Measurements from ENCODE around the gene IFFO2.
A peak's percentile ranks its signal among the peaks of the same experiment; 100 is the strongest.

IFFO2 gene

DNA sequence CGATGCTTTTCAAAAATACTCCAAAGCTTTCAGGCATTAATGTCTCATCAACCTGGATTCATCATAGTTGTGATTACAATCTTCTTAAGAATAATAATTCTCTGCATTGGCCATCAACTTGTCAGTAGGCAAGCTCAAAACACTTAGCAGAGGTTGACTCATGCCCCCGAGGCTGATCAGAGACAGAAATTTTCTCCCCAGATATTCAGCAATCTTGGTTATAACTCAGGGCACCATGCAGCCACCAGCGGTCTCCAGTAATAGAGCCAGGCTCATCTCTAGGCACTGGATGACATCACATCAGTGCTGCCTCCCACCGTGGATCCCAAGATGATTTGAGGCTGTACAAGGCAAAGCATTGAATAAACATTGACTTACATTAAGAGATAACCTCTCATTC, 14.3 kb upstream of the IFFO2 start:
- DNase-seq, result no peak

DNA sequence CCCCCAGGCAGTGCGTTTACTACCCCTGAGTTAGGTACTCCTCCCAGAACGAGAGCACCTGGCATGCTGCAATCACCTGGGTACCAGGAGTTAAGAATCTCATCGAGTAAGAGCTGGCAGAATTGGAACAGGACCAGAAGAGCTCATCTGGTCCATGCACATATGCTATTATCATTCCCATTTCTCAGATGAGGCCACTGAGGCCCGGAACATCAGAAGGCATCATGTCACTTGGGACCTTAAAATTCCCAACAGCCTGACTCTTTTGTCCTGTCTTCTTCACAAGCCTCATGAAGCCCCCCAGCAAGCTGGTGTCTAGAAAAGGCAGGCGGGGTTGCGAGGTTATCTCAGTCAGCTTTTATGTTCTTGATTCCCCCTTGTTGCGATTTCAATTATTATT, 13.9 kb upstream of the IFFO2 start:
- no peak for DNase-seq

DNA sequence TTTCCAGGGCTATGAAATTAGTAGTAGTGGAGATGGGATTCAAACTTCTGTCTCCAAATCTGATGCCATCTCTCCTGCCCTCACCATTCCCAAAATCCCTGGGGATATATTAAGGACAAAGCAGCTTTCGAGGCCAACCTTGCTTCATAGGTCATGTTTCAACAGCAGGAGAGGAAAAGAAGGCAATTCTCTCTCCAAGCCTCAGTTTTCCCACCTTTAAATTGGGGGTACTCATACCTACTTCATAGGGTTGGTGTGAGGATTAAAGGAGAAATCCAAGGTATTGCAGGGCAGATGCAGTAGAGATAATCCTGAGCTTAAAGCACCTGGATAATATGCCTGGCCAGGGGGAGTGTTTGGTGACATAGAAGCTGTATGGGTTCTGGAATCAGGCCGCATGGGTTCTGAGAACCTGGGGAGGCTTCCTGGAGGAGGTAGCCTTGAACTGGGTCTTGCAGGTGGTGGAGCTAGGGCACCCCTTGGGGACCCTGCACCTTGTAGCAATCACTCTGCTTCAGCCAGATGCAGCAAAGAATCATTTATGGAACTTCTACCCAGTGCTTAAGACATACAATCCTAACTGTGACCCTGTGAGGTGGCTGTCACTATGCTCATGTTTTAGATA, 10.7 kb upstream of the IFFO2 start:
- no peak for DNase-seq

DNA sequence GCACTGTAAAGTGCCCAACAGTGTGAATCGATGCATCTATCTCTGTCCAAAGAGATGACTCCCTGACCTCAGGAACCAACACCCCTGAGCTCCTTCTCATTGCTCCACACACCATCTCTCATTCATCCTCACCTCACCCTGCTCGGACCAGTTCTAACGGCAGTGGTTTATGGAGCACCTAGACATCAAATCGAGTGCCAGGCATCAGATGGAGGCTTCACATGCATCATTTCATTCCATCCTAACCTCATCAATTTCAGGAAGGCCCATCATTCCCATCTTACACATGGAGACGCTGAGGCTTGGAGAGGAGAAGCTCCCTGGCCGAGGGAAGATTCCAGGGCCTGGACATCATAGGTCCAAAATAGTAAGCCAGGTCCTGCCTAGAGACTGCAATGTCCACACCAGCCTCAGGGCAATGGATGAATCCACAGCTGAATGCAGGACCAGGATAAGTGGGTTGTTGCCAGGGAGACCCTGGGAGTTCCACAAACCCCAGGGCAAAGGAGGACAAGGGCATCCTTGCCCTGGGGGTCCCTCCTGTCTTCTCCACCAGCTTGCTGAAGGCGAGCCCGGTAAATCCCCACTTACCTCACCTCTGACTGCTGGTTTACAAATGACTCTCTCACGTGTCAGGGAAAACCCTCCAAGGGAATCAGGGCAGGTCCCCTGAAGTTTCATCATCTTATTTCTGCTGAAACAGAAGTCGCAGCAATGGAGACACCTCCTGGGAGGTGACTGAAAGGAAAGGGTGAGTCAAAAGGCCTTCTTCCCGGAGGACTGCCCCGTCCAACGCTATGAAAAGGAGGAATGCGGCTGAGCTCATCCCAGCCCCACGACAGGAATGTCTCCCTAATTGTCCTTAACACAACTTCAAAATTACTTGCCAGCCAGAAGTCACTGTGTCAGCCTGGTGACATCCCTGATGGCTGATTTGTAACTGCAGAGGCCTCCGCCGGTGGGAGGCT, 9.0 kb upstream of the IFFO2 start:
- no peak for DNase-seq

DNA sequence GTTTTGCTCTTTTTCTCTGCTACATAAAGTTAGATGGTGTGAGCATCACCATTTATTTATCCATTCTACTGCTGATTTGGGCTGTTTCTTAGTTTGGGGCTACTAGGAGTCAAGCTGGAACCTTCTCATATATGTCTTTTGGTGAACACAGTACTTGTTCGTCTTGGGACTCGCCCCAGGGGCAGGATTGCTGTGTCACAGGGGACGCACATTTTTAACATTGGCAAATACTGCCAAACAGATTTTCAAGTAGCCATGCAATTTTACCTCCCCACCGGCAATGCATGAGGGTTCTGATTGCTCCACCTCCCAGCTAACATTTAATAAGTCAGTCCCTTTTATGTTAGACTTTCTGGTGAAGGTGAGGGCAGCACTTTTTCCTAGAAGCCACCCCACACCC, 7.5 kb upstream of the IFFO2 start:
- DNase-seq, result no peak

DNA sequence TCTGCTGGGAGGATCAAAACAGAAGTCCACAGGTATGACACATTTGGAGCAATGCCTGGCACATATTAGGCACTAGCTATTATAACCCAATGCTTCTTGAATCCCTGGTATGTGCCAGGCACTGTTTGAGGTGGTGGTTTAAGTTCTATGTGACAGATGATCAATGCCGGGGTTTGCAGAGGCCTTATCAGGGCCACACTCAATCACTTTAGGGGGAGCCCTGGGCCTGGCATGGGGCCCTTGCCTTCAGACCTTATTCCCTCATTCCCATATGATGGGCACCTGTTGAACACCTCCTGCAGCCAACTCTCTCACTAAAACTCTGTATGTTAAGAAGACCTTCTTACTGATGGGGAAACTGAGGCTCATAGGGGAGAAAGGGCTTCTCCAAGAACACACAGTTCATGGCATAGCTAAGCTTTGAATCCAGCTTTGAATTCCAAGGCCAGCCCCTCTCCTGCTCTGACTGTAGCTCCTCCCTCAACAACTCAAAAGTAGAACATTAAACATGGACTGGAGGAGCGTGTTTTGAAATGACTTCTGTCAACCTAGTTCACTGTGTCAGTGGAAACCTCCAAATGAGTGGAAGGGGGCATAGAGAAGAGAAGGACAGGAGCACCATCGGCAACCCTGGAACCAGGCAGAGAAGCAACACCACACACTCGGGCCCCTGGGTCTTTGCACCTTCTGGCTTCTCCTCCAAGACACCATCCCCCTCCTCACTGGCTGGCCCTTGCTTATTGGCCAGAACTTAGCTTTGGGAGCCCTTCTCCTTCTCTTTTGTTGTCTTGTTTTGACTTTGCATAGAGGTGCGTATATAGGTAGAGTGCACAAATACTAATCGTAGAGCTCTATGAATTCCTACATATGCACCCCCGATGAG, 6.6 kb upstream of the IFFO2 start:
- DNase-seq, result no peak

DNA sequence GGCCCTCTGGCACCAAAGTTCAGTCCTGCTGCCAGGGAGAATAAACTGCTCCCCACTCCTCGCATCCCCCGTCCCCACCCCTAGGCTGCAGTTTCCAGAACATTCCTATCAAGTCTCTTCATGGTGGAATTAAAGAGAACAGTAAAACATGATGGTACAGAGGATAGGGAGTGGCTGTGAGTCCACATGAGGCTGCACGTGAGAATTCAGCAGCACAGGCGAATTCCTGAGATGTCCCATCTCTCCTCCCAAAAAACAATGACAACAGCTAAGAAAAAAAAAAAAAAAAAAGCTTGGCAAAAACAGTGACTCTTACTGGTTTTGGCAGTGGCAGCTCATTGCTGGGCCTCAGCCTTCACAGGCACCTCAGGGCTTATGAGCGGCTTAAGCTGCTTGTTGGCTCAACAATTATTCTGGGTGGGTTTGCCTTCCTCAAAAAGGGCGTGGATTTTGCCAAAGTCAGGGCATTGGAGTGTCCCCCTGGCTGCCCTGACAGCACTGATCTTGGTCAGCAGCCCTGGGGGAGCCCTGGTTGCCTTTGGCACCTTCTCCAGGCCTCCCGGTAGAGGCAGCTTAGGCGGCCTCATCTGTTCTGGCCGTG, 5.7 kb upstream of the IFFO2 start:
- no peak for DNase-seq

DNA sequence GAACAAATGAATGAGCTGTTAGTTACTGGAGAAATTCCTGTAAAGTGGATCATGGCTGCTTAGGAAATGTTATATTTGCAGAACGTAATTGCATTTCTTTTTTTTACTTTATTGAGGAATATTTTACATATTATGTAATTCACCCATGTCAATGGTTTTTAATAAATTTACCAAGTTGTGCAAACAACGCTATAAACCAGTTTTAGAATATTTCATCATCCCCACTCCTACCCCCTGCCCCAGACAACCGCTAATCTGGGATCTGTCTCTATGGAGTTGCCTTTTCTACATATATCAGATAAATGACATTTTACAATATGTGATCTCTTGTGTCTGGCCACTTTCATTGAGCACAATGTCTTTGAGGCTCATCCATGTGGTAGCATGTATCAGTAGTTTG, 4.3 kb upstream of the IFFO2 start:
- DNase-seq, result no peak

DNA sequence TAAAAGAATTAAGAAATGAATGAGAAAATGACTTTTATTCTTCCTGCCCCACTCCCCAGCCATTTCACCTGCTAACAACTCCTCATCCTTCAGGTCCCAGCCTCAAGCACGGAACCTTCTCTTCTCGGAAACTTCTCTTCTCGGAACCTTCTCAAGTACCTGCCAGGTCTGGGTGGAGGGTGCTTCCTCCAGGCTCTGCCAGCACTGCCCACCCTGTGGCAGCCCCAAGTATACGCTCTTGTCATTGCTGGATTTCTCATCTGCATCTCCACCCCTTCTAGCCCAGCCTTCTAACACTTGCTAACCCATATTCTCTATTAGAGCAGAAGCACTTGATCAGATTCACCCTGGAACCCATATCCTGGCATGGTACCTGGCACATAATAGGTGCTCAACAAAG, 3.9 kb upstream of the IFFO2 start:
- no peak for DNase-seq

DNA sequence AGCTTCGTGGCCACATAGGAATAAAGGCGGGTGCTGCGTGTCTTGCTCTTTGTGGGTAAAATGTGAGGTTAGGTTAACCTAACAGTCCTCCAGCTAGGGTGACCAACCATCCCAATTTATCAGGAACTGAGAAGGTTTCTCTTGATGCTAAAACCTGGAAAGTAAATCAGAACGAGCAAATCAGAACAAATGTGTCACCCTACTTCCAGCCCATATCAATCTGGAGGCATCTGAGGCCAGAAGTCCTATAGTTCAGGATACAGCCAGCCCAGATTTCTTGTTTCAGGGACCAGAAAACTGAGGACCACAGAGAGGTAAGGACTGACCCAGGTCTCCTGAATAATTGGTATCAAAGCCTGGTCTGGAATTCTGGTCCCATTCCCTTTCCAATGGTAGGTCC, 3.1 kb upstream of the IFFO2 start:
- no peak for DNase-seq

DNA sequence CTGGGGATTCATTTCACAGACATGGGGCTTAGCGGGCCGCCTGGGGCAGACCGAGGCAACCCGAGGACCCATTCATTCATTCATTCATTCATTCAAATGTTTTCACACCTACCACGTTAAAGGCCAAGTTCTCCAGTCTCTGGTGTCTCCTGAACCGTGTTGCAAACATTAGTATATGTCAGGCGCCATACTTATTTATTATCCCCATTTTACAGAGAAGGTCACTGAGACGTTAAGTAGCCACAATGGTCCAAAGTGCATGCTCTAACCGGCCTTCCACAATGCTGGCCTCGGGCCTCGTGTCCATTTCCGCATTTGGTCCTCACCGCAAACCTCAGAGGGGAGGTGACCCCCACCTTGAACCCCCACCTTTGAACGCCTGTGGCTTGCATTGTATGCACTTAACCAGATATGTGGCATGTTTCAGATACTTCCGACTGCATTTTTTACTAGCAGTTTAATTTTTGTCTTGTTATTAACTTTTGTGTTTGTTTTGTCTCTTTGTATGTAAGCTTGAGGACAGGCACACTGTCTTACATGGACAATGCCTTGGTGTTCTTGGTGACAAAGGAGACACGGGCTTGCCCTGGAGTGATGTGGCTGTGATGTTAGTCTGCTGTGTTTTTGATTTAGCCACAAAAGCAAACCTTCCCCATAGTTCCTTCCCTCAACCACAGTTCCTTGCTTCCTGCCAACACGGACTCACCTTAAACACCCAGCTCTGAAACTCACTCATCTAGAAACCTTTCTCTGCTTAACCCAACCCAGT, 1.2 kb upstream of the IFFO2 start:
- no peak for DNase-seq

DNA sequence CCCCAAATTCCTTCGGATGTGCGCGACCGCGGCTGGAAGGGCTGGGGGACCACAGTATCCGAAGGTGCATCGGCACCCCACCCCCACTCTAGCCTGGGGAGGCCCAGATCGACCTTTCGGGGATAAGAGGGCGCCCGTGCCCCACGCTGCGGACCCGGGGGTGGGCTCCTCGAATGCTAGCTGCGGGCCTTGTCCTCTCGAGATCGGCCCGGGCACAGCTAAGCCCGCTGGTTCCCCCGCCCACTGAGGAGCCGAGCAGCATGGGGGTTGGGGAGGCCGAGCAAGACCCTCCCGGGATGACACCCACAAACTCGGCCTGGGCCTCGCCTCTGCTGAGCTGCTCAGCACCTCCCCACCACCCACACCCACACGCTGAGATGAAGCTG, 653 bp upstream of the IFFO2 start:
- DNase-seq, result no peak

DNA sequence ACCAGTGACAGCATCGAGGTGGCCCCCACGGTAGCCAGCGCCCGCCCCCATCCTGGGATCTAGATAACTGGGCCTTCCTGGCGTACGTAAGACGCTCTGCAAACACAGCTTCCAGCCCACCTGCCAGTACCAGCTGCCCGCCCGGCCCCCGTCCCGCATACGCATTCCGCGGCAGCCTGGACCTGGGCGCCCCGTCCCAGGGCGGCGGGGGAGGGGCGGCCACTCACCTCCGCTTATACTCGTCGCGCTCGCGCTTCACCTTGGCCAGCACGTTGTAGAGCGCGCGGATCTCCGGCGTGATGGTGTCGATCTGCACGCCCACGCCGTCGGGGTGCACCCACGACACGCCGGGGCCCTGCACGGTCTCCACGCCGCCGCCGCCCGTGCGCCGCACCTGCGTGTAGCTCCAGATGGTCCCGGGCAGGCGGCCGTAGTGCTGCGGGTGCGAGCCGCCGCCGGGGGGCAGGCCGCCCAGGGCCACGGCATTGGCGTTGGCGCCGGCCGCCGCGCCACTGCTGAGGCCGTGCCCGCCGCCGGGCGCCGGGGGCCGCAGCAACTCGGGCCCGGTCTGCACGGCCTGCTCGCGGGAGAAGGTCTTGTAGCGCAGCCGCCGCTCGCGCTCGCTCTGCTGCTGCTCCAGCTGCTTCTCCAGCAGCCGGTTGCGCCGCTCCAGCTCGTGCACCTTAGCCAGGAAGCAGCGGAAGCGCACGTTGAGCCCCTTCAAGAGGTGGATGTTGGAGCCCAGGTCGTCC, 859 bp downstream of the IFFO2 start:
- DNase-seq, result peak; percentile 56

DNA sequence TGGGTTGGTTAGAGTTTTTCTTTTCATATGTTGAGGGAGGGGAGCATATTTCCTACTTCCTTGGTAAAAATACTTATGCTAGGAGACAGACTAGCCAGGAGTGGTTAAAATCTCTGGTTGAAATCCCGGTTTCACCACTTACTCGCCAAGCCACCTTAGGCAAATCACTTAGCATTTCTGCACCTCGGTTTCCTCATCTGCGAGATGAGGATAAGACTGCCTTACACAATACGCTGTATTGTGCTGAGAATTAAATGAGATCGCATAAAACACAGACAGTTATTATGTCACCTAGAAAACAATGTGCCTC, 1.4 kb downstream of the IFFO2 start:
- no peak for DNase-seq

DNA sequence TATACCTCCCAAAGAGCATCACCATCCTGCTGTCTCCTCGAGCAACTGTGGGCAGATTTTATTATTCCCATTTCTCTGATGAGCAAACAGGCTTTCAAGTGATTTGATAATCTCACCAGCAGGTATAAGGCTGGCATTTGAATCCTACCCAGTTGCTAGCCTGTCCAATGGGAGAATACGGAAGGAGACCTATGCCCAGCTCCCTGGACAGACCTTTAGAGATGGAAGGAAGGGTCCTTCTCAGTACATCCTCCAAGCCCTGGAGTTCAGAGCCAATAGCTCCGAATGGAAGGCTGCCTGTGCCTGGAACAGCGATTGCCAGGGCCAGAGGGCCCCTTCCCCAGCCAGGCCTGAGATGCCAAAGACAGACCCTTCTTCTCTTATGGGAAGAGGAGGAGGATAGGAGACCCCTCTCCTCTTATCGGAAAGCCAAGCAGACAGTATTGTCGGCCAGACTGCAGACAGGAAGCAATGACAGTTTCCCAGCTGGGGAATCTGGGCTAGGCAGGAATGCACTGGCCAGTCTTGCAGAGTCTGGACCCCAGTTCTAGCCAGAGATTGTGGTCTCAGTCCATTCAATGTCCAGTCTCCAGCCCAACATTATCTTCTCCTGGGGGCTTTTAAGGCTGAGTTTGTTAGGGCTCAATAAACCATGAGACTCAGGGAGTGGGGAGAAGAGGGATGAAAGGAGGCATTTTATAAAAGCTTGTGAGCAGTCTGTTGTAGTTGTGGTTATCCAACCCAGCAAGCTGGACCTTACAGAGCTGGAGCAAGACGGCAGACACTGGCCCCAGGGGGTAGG, 2.0 kb downstream of the IFFO2 start:
- DNase-seq, result no peak

DNA sequence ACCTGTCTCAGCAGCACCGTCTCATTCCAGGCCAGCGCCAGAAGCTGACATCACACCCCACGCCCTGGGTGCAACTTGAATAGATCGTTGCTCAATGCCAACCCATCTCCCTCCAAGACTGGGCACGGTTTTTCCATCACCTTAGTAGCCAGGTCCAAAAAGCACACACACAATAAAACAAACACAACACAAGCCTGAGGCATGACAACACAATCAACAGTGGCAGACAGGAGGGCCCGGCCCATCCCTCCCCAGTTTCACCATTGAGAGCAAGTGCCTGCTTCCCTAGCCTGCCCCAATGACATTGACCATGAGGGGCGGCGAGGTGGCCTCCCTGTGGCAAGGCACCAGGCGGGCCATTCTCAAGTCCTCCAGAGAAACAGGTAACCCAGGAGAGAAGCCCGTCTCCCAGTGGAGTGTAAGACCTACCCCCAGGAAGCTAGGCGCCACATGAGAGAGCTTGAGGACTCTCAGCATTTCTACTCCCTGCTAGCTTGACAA, 2.7 kb downstream of the IFFO2 start:
- no peak for DNase-seq

DNA sequence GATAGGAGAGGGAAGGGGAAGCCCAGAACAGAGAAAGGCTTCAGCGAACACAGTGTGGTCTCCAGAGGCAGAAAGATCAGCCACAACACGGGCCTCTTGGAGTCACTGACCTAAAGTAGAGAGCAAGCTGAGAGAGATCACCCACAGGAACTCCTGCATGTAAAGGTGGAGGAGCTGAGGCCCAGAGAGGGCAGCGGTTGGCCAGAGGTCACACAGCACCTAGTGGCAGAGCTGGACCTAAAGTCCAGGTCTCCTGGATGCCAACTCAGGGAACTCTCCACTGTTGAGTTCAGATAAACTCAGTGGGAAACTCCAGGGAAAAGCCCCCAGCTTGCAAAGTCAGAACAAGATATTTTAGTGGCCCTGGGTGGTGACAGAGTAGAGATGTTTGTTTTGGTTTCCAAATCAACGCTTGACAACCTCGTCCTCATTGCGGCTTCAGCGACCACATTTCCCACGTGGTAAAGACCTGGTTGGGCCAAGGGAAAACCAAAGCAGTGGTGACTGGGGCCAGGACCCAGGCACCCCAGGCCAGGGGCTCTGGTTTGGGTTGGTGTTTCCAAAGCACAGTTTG, 4.6 kb downstream of the IFFO2 start:
- DNase-seq, result peak; percentile 88

DNA sequence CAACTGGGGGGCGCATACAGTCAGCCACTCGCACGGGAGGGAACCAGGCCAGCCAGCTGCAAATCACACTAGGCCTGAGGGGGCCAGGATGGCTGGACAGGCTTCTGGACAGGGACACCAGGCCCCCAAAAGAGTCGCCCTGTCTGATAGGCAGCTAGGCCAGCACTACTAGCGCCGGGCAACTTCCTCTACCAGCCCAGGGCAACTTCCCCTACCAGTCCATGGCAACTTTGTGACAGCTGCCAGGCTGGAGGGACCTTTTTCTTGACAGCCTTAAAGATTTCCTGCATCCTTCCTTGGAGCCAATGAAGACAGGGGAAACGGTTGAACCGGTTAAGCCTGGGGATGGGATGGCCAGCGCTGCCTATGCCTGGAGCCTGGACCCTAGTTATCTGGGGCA, 5.1 kb downstream of the IFFO2 start:
- DNase-seq, result peak; percentile 60

DNA sequence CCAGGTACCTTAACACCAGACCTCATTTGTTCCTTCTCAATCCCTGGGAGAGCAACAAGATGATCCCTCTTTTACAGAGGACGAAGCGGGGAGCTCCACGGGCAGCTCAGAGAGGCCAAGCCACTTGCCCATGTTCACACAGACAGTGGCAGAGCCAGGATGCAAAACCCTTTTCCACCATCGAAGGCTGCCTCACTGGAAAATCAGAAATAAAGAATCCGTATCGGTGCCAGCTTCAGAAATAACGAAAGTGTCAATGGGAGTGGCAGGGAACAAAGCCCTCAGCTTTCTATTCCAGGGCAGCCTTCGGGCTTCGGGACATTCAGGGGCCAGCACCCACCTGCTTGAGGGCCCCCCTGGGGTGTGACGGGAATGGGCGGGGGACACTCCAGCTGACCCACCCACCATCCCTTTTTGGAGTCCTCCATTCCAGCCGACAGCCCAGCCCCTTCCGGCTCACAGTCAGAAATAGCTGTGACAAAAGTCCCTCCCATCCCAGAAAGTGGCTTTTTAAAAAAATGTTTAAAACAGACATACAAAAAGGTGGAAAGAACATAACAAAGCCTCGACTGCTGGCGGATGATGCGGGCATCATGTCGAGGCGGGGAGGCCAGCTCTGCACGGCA, 6.0 kb downstream of the IFFO2 start:
- DNase-seq, result peak; percentile 55
